GM12891 (cell line): Measurements from ENCODE around the gene GABRR2.

Experiments
- PAX5 ChIP-seq: IDR thresholded peaks from 2 replicates; pipeline ENCODE4 v1.6.1; 2011; ENCODE audit warnings: low read length, moderate library complexity, mild to moderate bottlenecking; ENCODE audit not compliant: insufficient read depth, severe bottlenecking
- POLR2A ChIP-seq: IDR thresholded peaks from 2 replicates; pipeline ENCODE4 v1.6.1; 2011; ENCODE audit warnings: low read depth, low read length, control low read depth
- POLR2AphosphoS5 ChIP-seq: IDR thresholded peaks from 2 replicates; pipeline ENCODE4 v1.6.1; 2011; ENCODE audit warnings: low read depth, low read length, control low read depth
- POU2F2 ChIP-seq: IDR thresholded peaks from 2 replicates; pipeline ENCODE4 v1.6.1; 2011; ENCODE audit warnings: low read depth, mild to moderate bottlenecking, control low read depth, low read length, moderate library complexity
- SPI1 ChIP-seq: IDR thresholded peaks from 2 replicates; pipeline ENCODE4 v1.6.1; 2011; ENCODE audit warnings: low read depth, low read length, control low read depth
- TAF1 ChIP-seq: IDR thresholded peaks from 2 replicates; pipeline ENCODE4 v1.6.1; 2011; ENCODE audit warnings: low read depth, low read length, control low read depth

GRCh38 chr6:89324304-89324703 is 9.2 kb upstream of the GABRR2 start:
- TF ChIP-seq TAF1 (no peak), POLR2A (no peak), POLR2AphosphoS5 (no peak), SPI1 (no peak), POU2F2 (no peak), PAX5 (no peak)
